ENCODE results near the gene STRN4.

STRN4 gene

GRCh38 chr19:46718157-46718933, 27.9 kb downstream of the STRN4 start:
- POLR2A ChIA-PET: no interaction called here
- peak; percentile 81 for TF ChIP-seq PKNOX1 (IDR thresholded peaks at IDR 0.05)
- TF ChIP-seq SP1 (IDR thresholded peaks at IDR 0.05): no peak
- TF ChIP-seq TARDBP (IDR thresholded peaks at IDR 0.05): no peak
- no peak for TF ChIP-seq LEF1 (IDR thresholded peaks at IDR 0.05; ENCODE audit: borderline replicate concordance)
- no peak for DNase-seq (ENCODE audit: extremely low spot score)
- CTCF ChIA-PET: no interaction called here

GRCh38 chr19:46717716-46718143, 28.5 kb downstream of the STRN4 start:
- POLR2A ChIA-PET: no interaction called here
- CTCF ChIA-PET: no interaction called here
- TF ChIP-seq CTBP1 (IDR thresholded peaks at IDR 0.05; ENCODE audit: borderline replicate concordance) (no peak), PKNOX1 (IDR thresholded peaks at IDR 0.05) (no peak), FOXA1 (IDR thresholded peaks at IDR 0.05) (no peak), FOXK2 (IDR thresholded peaks at IDR 0.05) (no peak), HDGF (IDR thresholded peaks at IDR 0.05; ENCODE audit: borderline replicate concordance) (no peak), NFRKB (IDR thresholded peaks at IDR 0.05) (no peak)
- no peak for DNase-seq (ENCODE audit: extremely low spot score)

- peak; percentile 95 for DNase-seq (ENCODE audit: extremely low spot score)
- ChIA-PET CTCF (interaction anchor here (0.5 kb wide), 1 partner anchor 95 kb away, joined by 3 read pairs; no protein-coding TSS in a partner anchor), POLR2A (no interaction called here)
- no peak for TF ChIP-seq ZNF384 (IDR thresholded peaks at IDR 0.05)
- no peak for TF ChIP-seq NFRKB (IDR thresholded peaks at IDR 0.05)
- TF ChIP-seq BHLHE40 (IDR thresholded peaks at IDR 0.05; ENCODE audit: borderline replicate concordance): no peak
- TF ChIP-seq FOXM1 (IDR thresholded peaks at IDR 0.05; ENCODE audit: borderline replicate concordance): no peak
- peak; percentile 98 for TF ChIP-seq PKNOX1 (IDR thresholded peaks at IDR 0.05)
- TF ChIP-seq ELF4 (IDR thresholded peaks at IDR 0.05): no peak
These were observed 29.1 kb downstream of the STRN4 start, which contains the start of gene PRKD2 for GRCh38 chr19:46717034-46717715. Gene PRKD2 (minus strand): TSS chr19:46717114. CDS start chr19:46716370, 744 bp downstream.

GRCh38 chr19:46716672-46717033, 29.6 kb downstream of the STRN4 start:
- CTCF ChIA-PET: interaction anchor here (0.5 kb wide), 1 partner anchor 94 kb away, joined by 3 read pairs; no protein-coding TSS in a partner anchor
- no peak for TF ChIP-seq ELF4 (IDR thresholded peaks at IDR 0.05)
- no peak for TF ChIP-seq NFRKB (IDR thresholded peaks at IDR 0.05)
- TF ChIP-seq FOXK2 (IDR thresholded peaks at IDR 0.05): no peak
- TF ChIP-seq PKNOX1 (IDR thresholded peaks at IDR 0.05): no peak
- TF ChIP-seq SP1 (IDR thresholded peaks at IDR 0.05): no peak
- no peak for TF ChIP-seq ZNF384 (IDR thresholded peaks at IDR 0.05)
- TF ChIP-seq FOXA1 (IDR thresholded peaks at IDR 0.05): no peak
- TF ChIP-seq TARDBP (IDR thresholded peaks at IDR 0.05): no peak
- TF ChIP-seq BHLHE40 (IDR thresholded peaks at IDR 0.05; ENCODE audit: borderline replicate concordance): no peak
- POLR2A ChIA-PET: no interaction called here
- no peak for DNase-seq (ENCODE audit: extremely low spot score)

GRCh38 chr19:46715975-46716671, 30.1 kb downstream of the STRN4 start:
- POLR2A ChIA-PET: no interaction called here
- CTCF ChIA-PET: interaction anchor here (0.9 kb wide), 1 partner anchor 12 kb away, joined by 4 read pairs; no protein-coding TSS in a partner anchor
- no peak for TF ChIP-seq ZNF384 (IDR thresholded peaks at IDR 0.05)
- no peak for TF ChIP-seq SP1 (IDR thresholded peaks at IDR 0.05)
- no peak for TF ChIP-seq SUZ12 (IDR thresholded peaks at IDR 0.05)
- no peak for TF ChIP-seq ELF4 (IDR thresholded peaks at IDR 0.05)
- no peak for TF ChIP-seq FOXM1 (IDR thresholded peaks at IDR 0.05; ENCODE audit: borderline replicate concordance)
- no peak for TF ChIP-seq LEF1 (IDR thresholded peaks at IDR 0.05; ENCODE audit: borderline replicate concordance)
- TF ChIP-seq TARDBP (IDR thresholded peaks at IDR 0.05): no peak
- no peak for TF ChIP-seq ARNT (IDR thresholded peaks at IDR 0.05)
- no peak for TF ChIP-seq FOXA1 (IDR thresholded peaks at IDR 0.05)
- no peak for TF ChIP-seq NFRKB (IDR thresholded peaks at IDR 0.05)
- TF ChIP-seq BHLHE40 (IDR thresholded peaks at IDR 0.05; ENCODE audit: borderline replicate concordance): no peak
- TF ChIP-seq CTBP1 (IDR thresholded peaks at IDR 0.05; ENCODE audit: borderline replicate concordance): no peak
- TF ChIP-seq L3MBTL2 (conservative IDR thresholded peaks at IDR 0.05): no peak
- no peak for TF ChIP-seq HDGF (IDR thresholded peaks at IDR 0.05; ENCODE audit: borderline replicate concordance)
- TF ChIP-seq PKNOX1 (IDR thresholded peaks at IDR 0.05): no peak
- no peak for TF ChIP-seq FOXK2 (IDR thresholded peaks at IDR 0.05)
- DNase-seq (ENCODE audit: extremely low spot score): no peak
